D341Med (cell line): Measurements from ENCODE around the gene PPM1A.
"Not testable (repeated sequence)": the region's sequence is repeated elsewhere in the genome, so short reads cannot be mapped to it uniquely, and the experiment has no call there.

Source experiments
- DNase-seq: peaks from one replicate; pipeline ENCODE4 v3.0.0; 2012; ENCODE audit warnings: low spot score

Gene PPM1A

DNA sequence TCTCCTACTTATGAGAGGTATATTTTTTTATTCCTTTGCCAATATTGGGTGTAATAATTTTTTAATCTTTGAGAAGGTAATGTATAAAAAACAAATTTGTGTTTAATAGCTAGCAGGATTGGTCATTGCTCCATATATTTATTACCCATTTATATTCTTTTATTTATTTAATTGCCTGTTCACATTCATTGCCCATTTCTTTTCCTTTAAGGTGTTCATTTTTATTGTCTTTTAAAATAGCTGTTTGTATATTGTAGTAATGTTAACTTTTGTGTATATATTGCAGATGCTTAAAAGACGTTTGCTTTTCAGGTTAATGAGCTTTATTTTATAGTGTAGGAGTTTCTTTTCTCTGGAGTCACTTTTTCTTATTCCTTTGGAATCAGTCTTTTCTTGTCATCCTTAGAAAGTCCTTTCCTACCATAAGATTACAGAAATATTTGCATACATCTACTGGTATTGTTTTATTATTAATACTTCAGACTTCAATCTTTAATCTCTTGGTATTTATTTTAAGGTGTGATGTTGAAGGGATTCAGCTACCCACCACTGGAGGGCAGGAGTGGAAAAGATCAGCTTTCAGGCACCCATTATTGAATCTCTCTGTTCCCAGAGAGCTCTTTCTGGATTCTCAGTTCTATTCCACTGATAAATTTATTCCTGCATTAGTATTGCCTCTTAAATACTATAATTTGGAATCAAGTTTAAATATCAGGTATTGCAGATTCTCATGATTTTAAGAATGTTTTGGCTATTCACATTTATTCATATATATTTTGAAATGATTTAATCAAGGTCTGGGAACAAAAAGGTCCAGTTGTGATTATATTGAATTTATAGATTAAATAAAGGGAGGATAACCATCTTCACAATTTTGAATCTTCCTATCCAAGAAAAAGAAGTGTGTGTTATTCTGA, 17.3 kb downstream of the PPM1A start:
- peak; percentile 52 for DNase-seq

DNA sequence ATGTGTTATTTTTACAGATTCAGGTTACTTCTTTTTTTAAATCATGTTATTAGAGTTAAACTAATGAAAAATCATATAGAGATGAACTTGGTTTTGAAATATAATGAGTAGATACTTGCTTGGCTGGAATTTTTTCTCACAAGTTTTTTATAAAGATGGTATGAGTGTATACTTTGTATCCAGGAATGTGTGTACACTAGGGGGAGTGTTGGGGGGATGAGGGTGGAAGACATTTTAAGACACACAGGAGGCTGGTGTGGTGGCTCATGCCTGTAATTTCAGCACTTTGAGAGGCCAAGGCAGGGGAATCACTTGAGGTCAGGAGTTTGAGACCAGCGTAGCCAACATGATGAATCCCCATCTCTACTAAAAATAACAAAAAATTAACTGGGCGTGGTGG, 23.2 kb downstream of the PPM1A start:
- DNase-seq = no peak

DNA sequence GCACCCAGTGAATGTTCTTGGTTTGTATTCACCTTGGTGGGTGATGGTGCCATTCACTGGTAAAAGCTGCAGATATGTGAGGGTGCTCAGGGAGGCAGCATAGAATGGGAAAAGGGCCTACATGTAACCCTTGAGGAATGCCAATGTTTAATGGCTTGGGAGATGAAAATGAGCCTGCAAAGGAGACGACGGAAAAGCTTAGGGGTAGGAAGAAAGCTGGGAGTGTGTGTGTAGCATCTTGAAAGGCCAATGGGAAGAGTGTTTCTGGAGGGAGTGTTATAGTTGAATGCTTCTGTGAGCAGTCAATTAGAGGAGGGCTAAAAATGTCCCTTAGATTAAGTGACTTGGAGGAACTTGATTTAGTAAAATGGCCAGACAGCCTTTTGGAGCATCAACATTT, 24.9 kb downstream of the PPM1A start:
- no peak for DNase-seq

DNA sequence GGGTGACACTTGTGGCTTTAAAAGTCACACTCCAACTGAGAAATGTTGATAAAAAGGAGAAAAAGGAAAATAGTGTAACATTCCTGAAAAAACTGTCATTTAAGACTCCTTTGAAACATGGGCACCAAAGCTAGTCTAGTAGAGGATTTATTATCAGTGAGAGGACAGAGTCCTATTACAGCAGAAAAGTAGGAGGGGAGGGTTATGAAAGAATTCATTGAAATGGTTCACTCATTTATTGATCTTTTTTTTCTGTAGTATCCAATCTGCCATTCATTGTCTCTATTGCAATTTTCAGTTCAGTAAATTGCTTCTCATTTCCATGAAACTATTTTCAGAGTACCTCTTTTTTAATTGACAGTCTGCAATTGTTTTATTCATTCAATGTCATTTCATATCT, 25.4 kb downstream of the PPM1A start:
- no peak for DNase-seq

- DNase-seq = no peak
These were observed 26.9 kb downstream of the PPM1A start for GRCh38 chr14:60275932-60276331.

DNA sequence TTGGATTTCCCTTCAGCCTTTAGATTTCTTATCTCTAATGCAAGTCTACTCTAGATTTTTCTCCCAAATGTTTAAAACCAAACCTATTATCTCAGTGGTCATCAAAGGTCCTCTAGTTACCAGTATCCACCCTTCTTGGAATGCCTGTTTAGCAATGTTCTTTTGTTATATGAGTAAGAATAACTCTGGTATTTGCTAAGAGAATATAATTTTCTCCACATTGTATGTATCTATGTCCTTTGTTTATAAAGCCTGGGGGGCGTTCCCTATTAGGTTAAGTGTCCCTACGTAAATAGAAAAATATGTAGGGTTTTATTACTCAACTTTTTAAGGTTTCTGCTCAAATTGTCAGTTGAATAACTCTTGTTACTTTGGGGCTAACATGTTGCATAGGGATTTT, 27.3 kb downstream of the PPM1A start:
- no peak for DNase-seq

- no peak for DNase-seq
These were observed 28.7 kb downstream of the PPM1A start for GRCh38 chr14:60277605-60278190.

GRCh38 chr14:60278350-60278749, 29.3 kb downstream of the PPM1A start:
- DNase-seq = no peak

- no peak for DNase-seq
These were observed 38.4 kb downstream of the PPM1A start for GRCh38 chr14:60287452-60287851.

- DNase-seq = no peak
These were observed 39.3 kb downstream of the PPM1A start for GRCh38 chr14:60288279-60288678.

- DNase-seq = no peak
These were observed 45.5 kb downstream of the PPM1A start for GRCh38 chr14:60294411-60295069.

- DNase-seq = no peak
These were observed 51.0 kb downstream of the PPM1A start for GRCh38 chr14:60300019-60300418.

DNA sequence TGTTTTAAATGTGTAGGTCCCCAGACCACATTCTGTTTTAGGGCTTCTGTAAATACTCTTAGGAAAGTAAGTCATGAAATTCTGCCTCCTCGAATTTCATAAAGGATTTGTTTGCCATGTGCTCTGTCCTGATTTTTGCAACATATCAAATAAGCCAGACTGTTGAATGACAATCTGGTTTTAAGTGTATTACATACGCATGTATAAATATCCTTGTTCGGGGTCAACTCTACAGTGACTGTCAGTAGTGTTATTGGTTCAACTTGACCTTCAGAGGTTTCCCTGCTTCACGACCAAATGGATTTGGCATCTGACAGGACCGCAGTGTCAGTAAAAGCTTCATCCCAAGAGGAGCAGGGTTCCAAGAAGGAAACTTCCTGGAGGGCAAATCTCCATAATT, 52.7 kb downstream of the PPM1A start:
- no peak for DNase-seq

- DNase-seq = no peak
These were observed 53.6 kb downstream of the PPM1A start for GRCh38 chr14:60302663-60303062.

DNA sequence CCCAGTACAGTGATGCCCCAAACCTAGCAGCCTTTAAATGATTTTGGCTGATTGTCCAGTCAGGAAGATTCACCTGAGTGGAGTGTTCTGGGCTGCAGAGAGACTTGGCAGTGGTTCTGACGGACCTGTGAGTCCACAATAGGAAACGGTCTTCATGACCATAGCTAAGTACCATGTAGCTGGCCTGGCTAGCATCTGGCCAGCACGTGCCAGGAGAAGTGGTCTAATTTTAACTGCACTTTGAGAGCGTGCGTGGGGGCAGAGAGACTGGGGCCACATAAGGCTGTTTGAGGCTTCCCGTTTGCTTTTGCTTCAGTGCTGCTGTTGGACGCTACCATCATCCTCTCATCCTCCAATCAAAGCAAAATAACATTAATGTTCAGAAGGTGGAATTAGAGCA, 54.7 kb downstream of the PPM1A start:
- no peak for DNase-seq

DNA sequence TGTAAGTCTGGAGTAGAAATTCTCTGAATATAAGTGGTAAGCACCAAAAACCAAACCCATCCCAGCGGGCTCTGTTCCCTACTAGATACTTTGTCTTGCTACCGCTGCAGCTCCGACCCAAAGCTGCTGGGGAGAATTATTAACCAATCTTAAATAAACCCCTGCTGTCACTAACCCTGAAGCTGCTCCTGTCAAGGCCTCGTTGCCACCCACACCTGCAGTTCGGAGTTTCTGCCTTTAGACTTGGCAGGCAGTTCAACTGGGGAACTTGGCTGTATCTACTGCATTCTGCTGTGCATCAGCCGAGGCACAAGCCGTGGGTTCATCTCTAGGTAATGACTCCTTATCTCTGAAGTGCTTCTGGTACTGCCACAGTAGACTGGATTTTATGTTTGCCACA, 55.5 kb downstream of the PPM1A start:
- no peak for DNase-seq

GRCh38 chr14:60309867-60310552, 61.0 kb downstream of the PPM1A start:
- no peak for DNase-seq

GRCh38 chr14:60311417-60311816, 62.4 kb downstream of the PPM1A start:
- no peak for DNase-seq

- DNase-seq = no peak
These were observed 64.1 kb downstream of the PPM1A start for GRCh38 chr14:60313093-60313492.

DNA sequence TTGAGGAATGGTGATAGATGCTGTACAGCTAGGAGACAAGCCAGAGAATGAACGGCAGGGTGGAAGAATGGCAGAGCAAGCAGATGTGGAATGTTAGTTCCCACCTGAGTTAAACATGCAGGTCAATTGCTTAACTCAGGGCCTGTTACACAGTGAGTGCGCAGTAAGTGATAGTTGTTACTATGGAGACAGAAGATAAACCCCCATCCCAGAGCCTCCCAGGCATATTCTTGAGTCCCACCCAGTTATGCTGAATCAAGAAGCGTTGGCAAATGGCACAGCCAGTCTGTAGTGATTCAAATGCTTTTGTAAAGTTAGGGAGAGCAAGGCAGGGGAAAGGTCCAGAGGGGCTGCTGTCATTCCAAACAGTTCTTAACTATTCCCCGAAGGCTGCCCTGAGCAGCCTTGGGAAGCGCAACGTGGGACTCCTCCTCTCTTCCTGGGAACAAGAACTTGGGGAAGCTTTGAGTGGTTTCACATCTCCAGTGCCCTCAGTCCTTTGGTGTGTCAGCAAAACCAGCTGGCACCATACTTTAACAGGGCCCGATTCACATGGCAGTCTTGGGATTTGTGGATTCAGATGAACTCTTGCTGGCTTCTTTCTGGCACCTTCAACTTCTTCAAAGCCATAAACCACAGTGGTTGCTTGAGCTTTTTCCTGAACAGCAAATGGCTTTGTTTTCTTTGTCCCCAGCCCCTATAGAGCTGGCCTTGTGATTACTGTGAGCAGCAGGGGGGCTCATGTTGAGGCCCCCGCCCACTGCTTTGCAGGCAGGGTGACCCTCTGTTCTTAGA, 66.4 kb downstream of the PPM1A start:
- no peak for DNase-seq

- DNase-seq = no peak
These were observed 68.6 kb downstream of the PPM1A start for GRCh38 chr14:60317609-60318008.

GRCh38 chr14:60320860-60321259, 71.8 kb downstream of the PPM1A start:
- not testable (repeated sequence) for DNase-seq
